ENCODE data around the gene STK39. TPM values are rescaled to one million over a fixed set of nuclear protein-coding genes. Genes with fewer than 3 reads are reported as not detected.

STK39 gene
- total and polyA plus RNA-seq, 9 of the 15 experiments (the other 6 are each of a cell fraction or from before 2014, with no cell fraction given), result 0.19 to 0.76 (median 0.51) TPM

DNA sequence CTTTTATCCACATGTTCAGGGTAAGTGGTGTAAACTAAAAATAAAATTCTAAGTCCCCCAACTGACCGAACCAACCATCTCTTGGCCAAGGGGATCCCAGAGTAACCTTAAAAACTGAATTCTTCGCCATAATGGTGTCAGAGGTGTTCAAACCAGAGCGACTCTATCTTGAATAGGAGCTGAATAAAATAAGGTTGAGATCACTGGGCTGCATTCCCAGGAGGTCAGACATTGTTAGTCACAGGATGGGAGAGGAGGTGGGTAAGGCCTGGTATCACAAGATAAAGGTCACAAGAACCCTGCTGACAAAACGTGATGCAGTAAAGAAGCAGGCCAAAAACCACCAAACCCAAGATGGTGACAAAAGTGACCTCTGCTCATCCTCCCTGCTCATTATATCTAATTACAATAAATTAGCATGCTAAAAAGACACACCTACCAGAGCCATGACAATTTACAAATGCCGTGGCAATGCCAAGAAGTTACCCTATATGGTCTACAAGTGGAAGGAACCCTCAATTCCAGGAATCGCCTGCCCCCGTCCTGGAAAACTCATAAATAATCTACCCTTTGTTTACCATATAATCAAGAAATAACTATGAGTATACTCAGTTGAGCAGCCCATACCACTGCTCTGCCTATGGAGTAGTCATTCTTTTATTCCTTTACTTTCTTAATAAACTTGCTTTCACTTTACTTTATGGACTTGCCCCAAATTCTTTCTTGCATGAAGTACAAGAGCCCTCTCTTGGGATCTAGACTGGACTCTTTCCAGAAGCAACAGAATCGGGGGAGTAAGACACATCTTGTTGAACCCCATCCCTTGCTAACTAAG is 302.4 kb downstream of the STK39 start (continued):
- TF ChIP-seq ZBTB40 (IDR thresholded peaks at IDR 0.05) (no peak), ZBTB40 (CRISPR knock-in tag; IDR thresholded peaks at IDR 0.05) (no peak), SLC30A9 (CRISPR knock-in tag; IDR thresholded peaks at IDR 0.05) (no peak), MCM3 (IDR thresholded peaks at IDR 0.05) (no peak), CBX5 (IDR thresholded peaks at IDR 0.05; ENCODE audit: borderline replicate concordance, low read depth) (no peak), FIP1L1 (IDR thresholded peaks at IDR 0.05; ENCODE audit: low read depth, low read length, poor library complexity, severe bottlenecking) (no peak), ZNF212 (CRISPR knock-in tag; IDR thresholded peaks at IDR 0.05) (0 out of 2 replicates have a peak, but pooled peaks have one; percentile 21), ZFP30 (CRISPR knock-in tag; IDR thresholded peaks at IDR 0.05; ENCODE audit: borderline replicate concordance) (no peak), HCFC1 (IDR thresholded peaks at IDR 0.05; ENCODE audit: low read depth, low read length) (no peak), GTF3C2 (IDR thresholded peaks at IDR 0.05; ENCODE audit: borderline replicate concordance, extremely low read depth, insufficient read length) (no peak), U2AF2 (optimal IDR thresholded peaks at IDR 0.05; ENCODE audit: low read depth, low read length) (no peak), ZNF232 (CRISPR knock-in tag; IDR thresholded peaks at IDR 0.05) (no peak)
- TF ChIP-seq, protein P1, sequence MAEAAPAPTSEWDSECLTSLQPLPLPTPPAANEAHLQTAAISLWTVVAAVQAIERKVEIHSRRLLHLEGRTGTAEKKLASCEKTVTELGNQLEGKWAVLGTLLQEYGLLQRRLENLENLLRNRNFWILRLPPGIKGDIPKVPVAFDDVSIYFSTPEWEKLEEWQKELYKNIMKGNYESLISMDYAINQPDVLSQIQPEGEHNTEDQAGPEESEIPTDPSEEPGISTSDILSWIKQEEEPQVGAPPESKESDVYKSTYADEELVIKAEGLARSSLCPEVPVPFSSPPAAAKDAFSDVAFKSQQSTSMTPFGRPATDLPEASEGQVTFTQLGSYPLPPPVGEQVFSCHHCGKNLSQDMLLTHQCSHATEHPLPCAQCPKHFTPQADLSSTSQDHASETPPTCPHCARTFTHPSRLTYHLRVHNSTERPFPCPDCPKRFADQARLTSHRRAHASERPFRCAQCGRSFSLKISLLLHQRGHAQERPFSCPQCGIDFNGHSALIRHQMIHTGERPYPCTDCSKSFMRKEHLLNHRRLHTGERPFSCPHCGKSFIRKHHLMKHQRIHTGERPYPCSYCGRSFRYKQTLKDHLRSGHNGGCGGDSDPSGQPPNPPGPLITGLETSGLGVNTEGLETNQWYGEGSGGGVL (CRISPR knock-in tag; IDR thresholded peaks at IDR 0.05), result no peak

All from K562 (cell line).